ENCODE data around the gene TBC1D10B. TPM values are rescaled to one million over a fixed set of nuclear protein-coding genes. Genes with fewer than 3 reads are reported as not detected.
A peak's percentile ranks its signal among the peaks of the same experiment; 100 is the strongest.

The TBC1D10B gene
- total and polyA plus RNA-seq, 12 donors: 17.0 to 67.7 (median 44.2) TPM

GRCh38 chr16:30361180-30361579 lies 9.1 kb downstream of the TBC1D10B start:
- H3K36me3 ChIP-seq (replicated peaks in 1 of 2): peaks cover 0 to 73% of the 10 kb centered on the region in 2 donors
- DNase-seq: no peak
- H3K27me3 ChIP-seq: no peaks in the 10 kb centered on the region
- no peak overlapping the region for H3K4me3 ChIP-seq
- no peak overlapping the region for H3K27ac ChIP-seq
- no peak for TF ChIP-seq CTCF (IDR thresholded peaks at IDR 0.05)
- intact Hi-C loops (cut with DNase I): no loop called here
- peaks cover 9 to 16% of the 10 kb centered on the region in 2 donors for H3K4me1 ChIP-seq (replicated peaks in 1 of 2)
- WGBS, 4 donors: 93 to 96% (median 95%) methylated on average over 7 of the region's 7 CpGs
- no peaks in the 10 kb centered on the region for H3K9me3 ChIP-seq (replicated peaks in 1 of 3)

- no peak for DNase-seq
- H3K4me1 ChIP-seq (replicated peaks in 1 of 2): peaks cover 14 to 17% of the 10 kb centered on the region in 2 donors
- intact Hi-C loops (cut with DNase I): no loop called here
- H3K27me3 ChIP-seq: no peaks in the 10 kb centered on the region
- H3K9me3 ChIP-seq (replicated peaks in 1 of 3): no peaks in the 10 kb centered on the region
- no peak overlapping the region for H3K4me3 ChIP-seq
- no peak for TF ChIP-seq POLR2A (IDR thresholded peaks at IDR 0.05)
- no peak for TF ChIP-seq CTCF (IDR thresholded peaks at IDR 0.05)
- 68 to 86% (median 77%) methylated on average over 1 to 6 of the region's 6 CpGs for WGBS, 4 donors
- H3K27ac ChIP-seq: no peak overlapping the region
- H3K36me3 ChIP-seq (replicated peaks in 1 of 2): peaks cover 0 to 60% of the 10 kb centered on the region in 2 donors
These were observed 10.5 kb downstream of the TBC1D10B start for GRCh38 chr16:30359871-30360170.

- WGBS, 4 donors: 89 to 91% (median 90%) methylated on average over 17 to 28 of the region's 28 CpGs
- Histone ChIP-seq H3K9me3 (replicated peaks in 1 of 3) (no peaks in the 10 kb centered on the region), H3K4me3 (no peak overlapping the region), H3K27me3 (no peaks in the 10 kb centered on the region), H3K4me1 (replicated peaks in 1 of 2) (peaks cover 17 to 18% of the 10 kb centered on the region in 2 donors), H3K36me3 (replicated peaks in 1 of 2) (peaks cover 0 to 54% of the 10 kb centered on the region in 2 donors), H3K27ac (no peak overlapping the region)
- peak in 1 of 7 donors; percentile 24 for DNase-seq
- intact Hi-C loops (cut with DNase I): no loop called here
- TF ChIP-seq POLR2A (IDR thresholded peaks at IDR 0.05) (no peak), CTCF (IDR thresholded peaks at IDR 0.05) (no peak)
These were observed 11.1 kb downstream of the TBC1D10B start for GRCh38 chr16:30358990-30359870.

- peak in 1 of 7 donors; percentile 17 for DNase-seq
- H3K4me1 ChIP-seq (replicated peaks in 1 of 2): peaks cover 23 to 25% of the 10 kb centered on the region in 2 donors
- no peaks in the 10 kb centered on the region for H3K27me3 ChIP-seq
- intact Hi-C loops (cut with DNase I): no loop called here
- H3K27ac ChIP-seq: no peak overlapping the region
- peaks cover 0 to 52% of the 10 kb centered on the region in 2 donors for H3K36me3 ChIP-seq (replicated peaks in 1 of 2)
- no peak overlapping the region for H3K4me3 ChIP-seq
- TF ChIP-seq POLR2A (IDR thresholded peaks at IDR 0.05): no peak
- 90 to 93% (median 92%) methylated on average over 2 to 9 of the region's 9 CpGs; no CpG with 5 or more reads in 1 of the 4 donors for WGBS, 4 donors
- no peaks in the 10 kb centered on the region for H3K9me3 ChIP-seq (replicated peaks in 1 of 3)
These were observed 11.7 kb downstream of the TBC1D10B start for GRCh38 chr16:30358577-30358936.

Data from adrenal gland (tissue), 12 donors.